ENCODE measurements around the gene CDC42BPA. TPM values are rescaled to one million over a fixed set of nuclear protein-coding genes. Genes with fewer than 3 reads are reported as not detected.

CDC42BPA gene
- total and polyA plus RNA-seq, 2 of the 13 experiments (the other 11 are each of a cell fraction or from before 2014, with no cell fraction given), result 6.5 to 16.0 TPM

GRCh38 chr1:227156520-227156919 is 161.8 kb downstream of the CDC42BPA start (continued):
- TF ChIP-seq SKIL (CRISPR knock-in tag; IDR thresholded peaks at IDR 0.05; ENCODE audit: borderline replicate concordance), result no peak

GRCh38 chr1:227155688-227156087 is 162.6 kb downstream of the CDC42BPA start:
- no peaks in the 10 kb centered on the region for H4K20me1 ChIP-seq (ENCODE audit: insufficient read depth, low read length)
- no peaks in the 10 kb centered on the region for H3K79me2 ChIP-seq (ENCODE audit: insufficient read depth, low read length)
- ChIA-PET POLR2A (no interaction called here), CTCF (ENCODE audit: low intra/inter-chr PET ratio, low total read pairs) (no interaction called here)
- in situ Hi-C loops (cut with HindIII; ENCODE audit: extremely low pct_ligation_motif_present, low pct_unique_long_range_greater_than_20kb) (no loop called here), intact Hi-C loops (cut with micrococcal nuclease; ENCODE audit: unreplicated experiment) (no loop called here)
- 94% methylated on average over 4 of the region's 4 CpGs for WGBS (ENCODE audit: low lambda C conversion rate)
- H3K9ac ChIP-seq (ENCODE audit: insufficient read depth, low read depth, low read length), result no peak overlapping the region
- FAIRE-seq (no peak), ATAC-seq (no peak), DNase-seq (ENCODE audit: low spot score) (no peak)
- H3K4me1 ChIP-seq (ENCODE audit: insufficient read depth, low read length), result no peaks in the 10 kb centered on the region
- BruUV-seq (replicated peaks), result no TSS peak
- H3K9me3 ChIP-seq (ENCODE audit: low read length), result no peaks in the 10 kb centered on the region
- H3K27me3 ChIP-seq (ENCODE audit: control insufficient read depth in 1 of 2, insufficient read depth in 2 of 2, low read length in 2 of 2), result no peaks in the 10 kb centered on the region
- no peak overlapping the region for H2AFZ ChIP-seq (ENCODE audit: low read length)
- no peak overlapping the region for H3K4me2 ChIP-seq (ENCODE audit: low read depth, low read length)
- H3K4me3 ChIP-seq (replicated peaks in 1 of 3; ENCODE audit: insufficient read depth in 1 of 3, low read depth in 2 of 3, low read length in 3 of 3), result no peak overlapping the region
- H3K36me3 ChIP-seq (replicated peaks in 1 of 2; ENCODE audit: control insufficient read depth in 1 of 2, insufficient read depth in 2 of 2, low read length in 2 of 2), result peaks cover 3 to 10% of the 10 kb centered on the region in 2 experiments; a peak in 3 of 5 replicates
- TF ChIP-seq EZH2 (conservative IDR thresholded peaks at IDR 0.05; ENCODE audit: low read depth, low read length) (no peak), ZNF678 (CRISPR knock-in tag; IDR thresholded peaks at IDR 0.05) (no peak), ZNF468 (CRISPR knock-in tag; IDR thresholded peaks at IDR 0.05) (no peak), ZSCAN22 (CRISPR knock-in tag; IDR thresholded peaks at IDR 0.05) (no peak), POLR2AphosphoS5 (IDR thresholded peaks at IDR 0.05; ENCODE audit: low read depth, low read length) (no peak), REPIN1 (CRISPR knock-in tag; IDR thresholded peaks at IDR 0.05; ENCODE audit: borderline replicate concordance, low read depth) (no peak), ZSCAN30 (CRISPR knock-in tag; IDR thresholded peaks at IDR 0.05) (no peak), ZNF296 (CRISPR knock-in tag; conservative IDR thresholded peaks at IDR 0.05) (no peak), RERE (CRISPR knock-in tag; IDR thresholded peaks at IDR 0.05; ENCODE audit: low read depth) (no peak)
- no peak overlapping the region for H3K27ac ChIP-seq (ENCODE audit: extremely low read length, insufficient read depth, low read length)
